Measurements from ENCODE around the gene MSANTD3.

The MSANTD3 gene

GRCh38 chr9:100466829-100467221 is 39.9 kb downstream of the MSANTD3 start:
- no peak for DNase-seq

- DNase-seq = no peak
Measured at GRCh38 chr9:100468041-100468440, 41.1 kb downstream of the MSANTD3 start.

GRCh38 chr9:100472268-100472667 is 45.3 kb downstream of the MSANTD3 start:
- no peak for DNase-seq

GRCh38 chr9:100472788-100473275 is 45.9 kb downstream of the MSANTD3 start, which contains the start of gene TMEFF1:
TSS of gene TMEFF1 (plus strand) at chr9:100473149. CDS start at chr9:100473545, 396 bp downstream.
- peak; percentile 19 to 26 for DNase-seq

GRCh38 chr9:100473276-100474081 is 46.5 kb downstream of the MSANTD3 start:
- peak in 1 of 2 experiments; percentile 10 for DNase-seq

- no peak for DNase-seq
Measured at GRCh38 chr9:100474082-100474923, 47.4 kb downstream of the MSANTD3 start.

- DNase-seq = no peak
Measured at GRCh38 chr9:100474924-100475276, 48.0 kb downstream of the MSANTD3 start.

GRCh38 chr9:100477241-100477640 is 50.3 kb downstream of the MSANTD3 start:
- DNase-seq = no peak

GRCh38 chr9:100478192-100478591 is 51.2 kb downstream of the MSANTD3 start:
- DNase-seq = no peak

- DNase-seq = no peak
Measured at GRCh38 chr9:100479820-100480219, 52.9 kb downstream of the MSANTD3 start.

GRCh38 chr9:100485196-100485595 is 58.3 kb downstream of the MSANTD3 start:
- DNase-seq = no peak

GRCh38 chr9:100486479-100487176 is 59.7 kb downstream of the MSANTD3 start:
- DNase-seq = no peak

GRCh38 chr9:100488177-100488576 is 61.2 kb downstream of the MSANTD3 start:
- DNase-seq = no peak

GRCh38 chr9:100489836-100490235 is 62.9 kb downstream of the MSANTD3 start:
- no peak for DNase-seq

GRCh38 chr9:100492952-100493351 is 66.0 kb downstream of the MSANTD3 start:
- no peak for DNase-seq

- no peak for DNase-seq
Measured at GRCh38 chr9:100498592-100498991, 71.6 kb downstream of the MSANTD3 start.

- no peak for DNase-seq
Measured at GRCh38 chr9:100499460-100499859, 72.5 kb downstream of the MSANTD3 start.

- no peak for DNase-seq
Measured at GRCh38 chr9:100499866-100500265, 72.9 kb downstream of the MSANTD3 start.
